ENCODE results near the gene PRKCE.
A peak's percentile ranks its signal among the peaks of the same experiment; 100 is the strongest.

Gene PRKCE

GRCh38 chr2:45651415-45652089 lies at the start of gene PRKCE:
Gene PRKCE, plus strand, starts transcription at chr2:45651675.
- peak; percentile 35 for DNase-seq (ENCODE audit: low read depth, low spot score)

GRCh38 chr2:45602624-45603023 lies 48.9 kb upstream of the PRKCE start:
- no peak for DNase-seq (ENCODE audit: low read depth, low spot score)

- no peak for DNase-seq (ENCODE audit: low read depth, low spot score)
Measured at GRCh38 chr2:45605116-45605515, 46.4 kb upstream of the PRKCE start.

- DNase-seq (ENCODE audit: low read depth, low spot score) = no peak
Measured at GRCh38 chr2:45606796-45607195, 44.7 kb upstream of the PRKCE start.

- DNase-seq (ENCODE audit: low read depth, low spot score) = no peak
Measured at GRCh38 chr2:45607701-45608100, 43.8 kb upstream of the PRKCE start.

- DNase-seq (ENCODE audit: low read depth, low spot score) = peak; percentile 5
Measured at GRCh38 chr2:45610281-45611019, 41.0 kb upstream of the PRKCE start.

GRCh38 chr2:45611020-45611859 lies 40.2 kb upstream of the PRKCE start, which contains the start of gene SRBD1:
Gene SRBD1, minus strand, starts transcription at chr2:45611267. Its CDS starts 5,826 bp downstream, at chr2:45605441.
- DNase-seq (ENCODE audit: low read depth, low spot score) = peak; percentile 69

- no peak for DNase-seq (ENCODE audit: low read depth, low spot score)
Measured at GRCh38 chr2:45612285-45612684, 39.2 kb upstream of the PRKCE start.

GRCh38 chr2:45612731-45613130 lies 38.7 kb upstream of the PRKCE start:
- no peak for DNase-seq (ENCODE audit: low read depth, low spot score)

- DNase-seq (ENCODE audit: low read depth, low spot score) = no peak
Measured at GRCh38 chr2:45614330-45614729, 37.1 kb upstream of the PRKCE start.

- DNase-seq (ENCODE audit: low read depth, low spot score) = no peak
Measured at GRCh38 chr2:45614871-45615415, 36.5 kb upstream of the PRKCE start.

- DNase-seq (ENCODE audit: low read depth, low spot score) = no peak
Measured at GRCh38 chr2:45616658-45617411, 34.6 kb upstream of the PRKCE start.

- no peak for DNase-seq (ENCODE audit: low read depth, low spot score)
Measured at GRCh38 chr2:45617496-45617895, 34.0 kb upstream of the PRKCE start.

- DNase-seq (ENCODE audit: low read depth, low spot score) = no peak
Measured at GRCh38 chr2:45622336-45623075, 29.0 kb upstream of the PRKCE start.

- no peak for DNase-seq (ENCODE audit: low read depth, low spot score)
Measured at GRCh38 chr2:45623098-45623497, 28.4 kb upstream of the PRKCE start.

- DNase-seq (ENCODE audit: low read depth, low spot score) = no peak
Measured at GRCh38 chr2:45625824-45626223, 25.7 kb upstream of the PRKCE start.

- no peak for DNase-seq (ENCODE audit: low read depth, low spot score)
Measured at GRCh38 chr2:45626387-45627221, 24.9 kb upstream of the PRKCE start.

GRCh38 chr2:45627911-45628310 lies 23.6 kb upstream of the PRKCE start:
- DNase-seq (ENCODE audit: low read depth, low spot score) = no peak

GRCh38 chr2:45629971-45630370 lies 21.5 kb upstream of the PRKCE start:
- DNase-seq (ENCODE audit: low read depth, low spot score) = no peak

GRCh38 chr2:45631319-45631718 lies 20.2 kb upstream of the PRKCE start:
- no peak for DNase-seq (ENCODE audit: low read depth, low spot score)

Data from activated CD4-positive, CD25-positive, alpha-beta regulatory T cell treated with anti-CD3 and anti-CD28 coated beads, Interleukin-2, amount 50 U/mL, for 16 hours (primary cell).